NCI-H82 treated with DMSO at 0.1 percent for 48 hours (cell line): ENCODE data around the gene XCR1.

Experiments
- DNase-seq: peaks from one replicate; lab custom pipeline; 2025; ENCODE audit not compliant: unreplicated experiment; lab: John Stamatoyannopoulos, UW

Gene XCR1

GRCh38 chr3:45984331-45985312 is 42.7 kb downstream of the XCR1 start:
- no peak for DNase-seq

- no peak for DNase-seq
Observed at GRCh38 chr3:45983770-45984169, 43.5 kb downstream of the XCR1 start.

GRCh38 chr3:45981346-45982074 is 45.8 kb downstream of the XCR1 start:
- DNase-seq, result no peak

GRCh38 chr3:45980819-45981218 is 46.5 kb downstream of the XCR1 start:
- no peak for DNase-seq

GRCh38 chr3:45980229-45980813 is 47.0 kb downstream of the XCR1 start:
- DNase-seq, result no peak

GRCh38 chr3:45979378-45979777 is 47.9 kb downstream of the XCR1 start:
- no peak for DNase-seq

GRCh38 chr3:45978006-45978761 is 49.1 kb downstream of the XCR1 start:
- no peak for DNase-seq

- no peak for DNase-seq
Observed at GRCh38 chr3:45976191-45977091, 50.8 kb downstream of the XCR1 start.

GRCh38 chr3:45975686-45976085 is 51.6 kb downstream of the XCR1 start:
- no peak for DNase-seq

GRCh38 chr3:45974686-45975085 is 52.6 kb downstream of the XCR1 start:
- no peak for DNase-seq

GRCh38 chr3:45972534-45973402 is 54.5 kb downstream of the XCR1 start:
- no peak for DNase-seq

- no peak for DNase-seq
Observed at GRCh38 chr3:45969953-45970352, 57.3 kb downstream of the XCR1 start.

GRCh38 chr3:45969116-45969515 is 58.2 kb downstream of the XCR1 start:
- DNase-seq, result no peak

- DNase-seq, result no peak
Observed at GRCh38 chr3:45968706-45969105, 58.6 kb downstream of the XCR1 start.

GRCh38 chr3:45968149-45968548 is 59.1 kb downstream of the XCR1 start:
- no peak for DNase-seq

- no peak for DNase-seq
Observed at GRCh38 chr3:45967724-45968123, 59.6 kb downstream of the XCR1 start.
